Progenitor cell of endocrine pancreas (in vitro differentiated cells): ENCODE measurements around the gene OLFML2A. TPM values are rescaled to one million over a fixed set of nuclear protein-coding genes. Genes with fewer than 3 reads are reported as not detected.
A peak's percentile ranks its signal among the peaks of the same experiment; 100 is the strongest.
"Not testable (repeated sequence)": the region's sequence is repeated elsewhere in the genome, so short reads cannot be mapped to it uniquely, and the experiment has no call there.

Source experiments
- DNase-seq: peaks from one replicate; pipeline ENCODE4 v3.0.0; 2021; ENCODE audit warnings: low spot score; ENCODE audit not compliant: unreplicated experiment
- H3K27ac Mint-ChIP-seq: 2 replicates; pipeline ENCODE4 v1.8.0; 2021; ENCODE audit warnings: mild to moderate bottlenecking, moderate library complexity, mixed read lengths
- H3K27me3 Mint-ChIP-seq: 2 replicates; pipeline ENCODE4 v1.8.0; 2021; ENCODE audit warnings: mixed read lengths
- H3K36me3 Mint-ChIP-seq: 2 replicates; pipeline ENCODE4 v1.8.0; 2022; ENCODE audit warnings: mixed read lengths; ENCODE audit not compliant: insufficient read depth
- H3K4me1 Mint-ChIP-seq: 2 replicates; pipeline ENCODE4 v1.8.0; 2021; ENCODE audit warnings: low read depth, mixed read lengths
- H3K4me3 Mint-ChIP-seq: 2 replicates; pipeline ENCODE4 v1.8.0; 2021; ENCODE audit warnings: low read depth, mild to moderate bottlenecking, moderate library complexity, mixed read lengths
- H3K9me3 Mint-ChIP-seq: 2 replicates; pipeline ENCODE4 v1.8.0; 2021; ENCODE audit warnings: low read depth, mixed read lengths
- CTCF ChIP-seq: fragments of 200-600 bp; sonication (generic); IDR thresholded peaks from one replicate; pipeline ENCODE4 v1.5.0; 2021; ENCODE audit warnings: antibody characterized with exemption, mild to moderate bottlenecking; ENCODE audit not compliant: unreplicated experiment
- total RNA-seq: library from RNA; stranded (reverse); gene quantifications from 2 replicates; pipeline ENCODE4 v1.2.1, GENCODE V29; 2021

OLFML2A gene
- total RNA-seq, 1 donor from 2014 or later: 2.5 TPM

- Mint-ChIP-seq H3K27me3 (no peaks in the 10 kb centered on the region), H3K9me3 (no peaks in the 10 kb centered on the region), H3K27ac (no peak overlapping the region), H3K4me3 (no peak overlapping the region), H3K36me3 (no peaks in the 10 kb centered on the region), H3K4me1 (peaks cover 2% of the 10 kb centered on the region)
- TF ChIP-seq CTCF: no peak
- no peak for DNase-seq
Observed at GRCh38 chr9:124834591-124834990, 57.7 kb downstream of the OLFML2A start.

- Mint-ChIP-seq H3K27ac (no peak overlapping the region), H3K4me1 (peaks cover 2% of the 10 kb centered on the region), H3K36me3 (no peaks in the 10 kb centered on the region), H3K9me3 (no peaks in the 10 kb centered on the region), H3K27me3 (no peaks in the 10 kb centered on the region), H3K4me3 (no peak overlapping the region)
- TF ChIP-seq CTCF: no peak
- DNase-seq: no peak
Observed at GRCh38 chr9:124835026-124835557, 58.2 kb downstream of the OLFML2A start.

- not testable (repeated sequence) for H3K9me3 Mint-ChIP-seq, H3K4me1 Mint-ChIP-seq, H3K27me3 Mint-ChIP-seq, DNase-seq, H3K4me3 Mint-ChIP-seq, H3K27ac Mint-ChIP-seq, H3K36me3 Mint-ChIP-seq
Observed at GRCh38 chr9:124838132-124838531, 61.2 kb downstream of the OLFML2A start.

GRCh38 chr9:124838567-124839275, 61.8 kb downstream of the OLFML2A start:
- not testable (repeated sequence) for H3K4me1 Mint-ChIP-seq, H3K27ac Mint-ChIP-seq, H3K9me3 Mint-ChIP-seq, DNase-seq, H3K27me3 Mint-ChIP-seq, H3K36me3 Mint-ChIP-seq, H3K4me3 Mint-ChIP-seq

- H3K27ac Mint-ChIP-seq: no peak overlapping the region
- peaks cover 6% of the 10 kb centered on the region for H3K4me1 Mint-ChIP-seq
- H3K9me3 Mint-ChIP-seq: no peaks in the 10 kb centered on the region
- TF ChIP-seq CTCF: peak; percentile 64
- no peak overlapping the region for H3K4me3 Mint-ChIP-seq
- no peak for DNase-seq
- H3K27me3 Mint-ChIP-seq: no peaks in the 10 kb centered on the region
- no peaks in the 10 kb centered on the region for H3K36me3 Mint-ChIP-seq
Observed at GRCh38 chr9:124839612-124840299, 62.8 kb downstream of the OLFML2A start.

GRCh38 chr9:124840300-124840833, 63.4 kb downstream of the OLFML2A start:
- DNase-seq: no peak
- TF ChIP-seq CTCF: peak; percentile 45
- peak overlapping the region; percentile 74 for H3K27ac Mint-ChIP-seq
- peaks cover 6% of the 10 kb centered on the region for H3K4me1 Mint-ChIP-seq
- H3K27me3 Mint-ChIP-seq: no peaks in the 10 kb centered on the region
- no peak overlapping the region for H3K4me3 Mint-ChIP-seq
- no peaks in the 10 kb centered on the region for H3K9me3 Mint-ChIP-seq
- H3K36me3 Mint-ChIP-seq: no peaks in the 10 kb centered on the region
